Measurements from ENCODE around the gene BRAT1. TPM values are rescaled to one million over a fixed set of nuclear protein-coding genes. Genes with fewer than 3 reads are reported as not detected.
A peak's percentile ranks its signal among the peaks of the same experiment; 100 is the strongest.

The BRAT1 gene
- total RNA-seq, 6 experiments from 2014 or later = 11.1 to 25.9 (median 14.8) TPM

DNA sequence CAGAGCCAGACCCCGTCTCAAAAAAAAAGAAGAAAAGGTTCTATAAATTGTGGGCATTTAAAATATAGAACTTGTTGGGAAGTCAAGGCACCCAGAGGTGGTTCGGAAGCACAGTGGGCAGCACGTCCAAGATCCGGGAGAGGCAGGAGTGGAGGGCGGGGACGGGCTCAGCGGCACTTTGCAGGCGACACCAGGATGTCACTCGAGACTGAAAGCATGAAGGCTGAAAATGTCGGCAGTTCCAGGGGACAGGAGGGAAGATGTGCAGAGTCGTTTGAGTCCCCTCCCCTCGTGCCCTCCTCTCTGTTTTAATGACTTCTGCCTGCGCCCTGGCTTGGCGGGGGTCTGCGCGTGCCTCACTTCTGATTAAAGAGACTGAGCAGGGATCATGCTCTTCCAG, 34.0 kb upstream of the BRAT1 start:
- no peak for ATAC-seq
- no peaks in the 10 kb centered on the region for H3K9me3 ChIP-seq
- intact Hi-C loops (cut with DNase I) = no loop called here
- no peak overlapping the region for H3K27ac ChIP-seq
- H3K27me3 ChIP-seq = no peaks in the 10 kb centered on the region
- no peak for TF ChIP-seq POLR2A (IDR thresholded peaks at IDR 0.05)
- TF ChIP-seq, protein P1, sequence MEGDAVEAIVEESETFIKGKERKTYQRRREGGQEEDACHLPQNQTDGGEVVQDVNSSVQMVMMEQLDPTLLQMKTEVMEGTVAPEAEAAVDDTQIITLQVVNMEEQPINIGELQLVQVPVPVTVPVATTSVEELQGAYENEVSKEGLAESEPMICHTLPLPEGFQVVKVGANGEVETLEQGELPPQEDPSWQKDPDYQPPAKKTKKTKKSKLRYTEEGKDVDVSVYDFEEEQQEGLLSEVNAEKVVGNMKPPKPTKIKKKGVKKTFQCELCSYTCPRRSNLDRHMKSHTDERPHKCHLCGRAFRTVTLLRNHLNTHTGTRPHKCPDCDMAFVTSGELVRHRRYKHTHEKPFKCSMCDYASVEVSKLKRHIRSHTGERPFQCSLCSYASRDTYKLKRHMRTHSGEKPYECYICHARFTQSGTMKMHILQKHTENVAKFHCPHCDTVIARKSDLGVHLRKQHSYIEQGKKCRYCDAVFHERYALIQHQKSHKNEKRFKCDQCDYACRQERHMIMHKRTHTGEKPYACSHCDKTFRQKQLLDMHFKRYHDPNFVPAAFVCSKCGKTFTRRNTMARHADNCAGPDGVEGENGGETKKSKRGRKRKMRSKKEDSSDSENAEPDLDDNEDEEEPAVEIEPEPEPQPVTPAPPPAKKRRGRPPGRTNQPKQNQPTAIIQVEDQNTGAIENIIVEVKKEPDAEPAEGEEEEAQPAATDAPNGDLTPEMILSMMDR (IDR thresholded peaks at IDR 0.05) = no peak
- no peak overlapping the region for H3K4me3 ChIP-seq
- peaks cover 0 to 18% (median 1%) of the 10 kb centered on the region in 4 donors for H3K36me3 ChIP-seq
- H3K4me1 ChIP-seq = no peaks in the 10 kb centered on the region
- WGBS (ENCODE audit: insufficient coverage, low coverage, low lambda C conversion rate, missing lambda C conversion rate) = 98% methylated on average over 8 of the region's 16 CpGs
- no peak for DNase-seq

DNA sequence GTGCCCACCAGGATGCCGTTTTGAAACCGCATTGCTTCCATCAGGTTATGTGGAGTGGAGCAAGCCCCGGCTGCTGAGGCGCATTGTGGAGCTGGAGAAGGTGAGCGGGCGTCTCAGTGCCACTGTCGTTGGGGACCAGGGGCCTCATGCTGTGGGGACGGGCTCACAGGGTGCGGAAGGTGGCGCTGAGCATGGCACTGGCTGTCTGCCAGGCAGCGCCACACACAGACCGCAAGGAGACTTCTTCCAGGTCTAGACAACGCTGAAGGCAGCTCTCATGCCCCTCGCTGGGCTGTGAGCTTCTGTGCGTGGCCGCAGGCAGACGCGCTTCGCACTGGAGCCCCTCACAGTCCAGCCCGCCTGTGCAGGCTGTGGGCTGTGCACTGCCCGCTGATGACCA, 32.5 kb upstream of the BRAT1 start:
- Histone ChIP-seq H3K4me3 (no peak overlapping the region), H3K36me3 (peaks cover 0 to 10% (median 1%) of the 10 kb centered on the region in 4 donors), H3K4me1 (no peaks in the 10 kb centered on the region), H3K9me3 (no peaks in the 10 kb centered on the region), H3K27ac (no peak overlapping the region), H3K27me3 (no peaks in the 10 kb centered on the region)
- WGBS (ENCODE audit: insufficient coverage, low coverage, low lambda C conversion rate, missing lambda C conversion rate) = no CpG with 5 or more reads among the region's 21 CpGs
- peak in 1 of 4 donors; percentile 8 for ATAC-seq
- TF ChIP-seq POLR2A (IDR thresholded peaks at IDR 0.05) = no peak
- TF ChIP-seq, protein P1 (IDR thresholded peaks at IDR 0.05) = no peak
- intact Hi-C loops (cut with DNase I) = no loop called here
- DNase-seq = no peak

DNA sequence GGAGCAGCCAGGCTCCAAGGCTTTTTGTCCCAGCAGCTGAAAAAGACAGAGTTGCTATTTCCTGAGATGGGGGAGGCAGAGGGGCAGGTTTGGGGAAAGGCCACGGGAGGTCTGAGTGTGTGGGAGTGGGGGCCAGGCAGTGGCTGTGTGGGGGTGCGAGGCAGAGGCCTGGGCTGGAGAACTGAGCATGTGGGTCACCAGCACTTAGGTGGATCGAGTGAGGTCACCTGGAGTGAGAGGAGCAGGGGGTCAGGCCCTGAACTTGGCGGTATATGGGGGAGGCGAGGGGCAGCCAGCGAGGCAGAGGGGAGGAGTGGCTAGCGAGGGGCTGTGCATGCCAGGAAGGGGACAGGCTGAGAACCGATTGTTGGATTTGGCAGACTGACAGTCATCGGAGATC, 31.8 kb upstream of the BRAT1 start:
- no peak for DNase-seq
- TF ChIP-seq POLR2A (IDR thresholded peaks at IDR 0.05) = no peak
- TF ChIP-seq, protein P1 (IDR thresholded peaks at IDR 0.05) = no peak
- H3K36me3 ChIP-seq = peaks cover 0 to 9% (median 1%) of the 10 kb centered on the region in 4 donors

DNA sequence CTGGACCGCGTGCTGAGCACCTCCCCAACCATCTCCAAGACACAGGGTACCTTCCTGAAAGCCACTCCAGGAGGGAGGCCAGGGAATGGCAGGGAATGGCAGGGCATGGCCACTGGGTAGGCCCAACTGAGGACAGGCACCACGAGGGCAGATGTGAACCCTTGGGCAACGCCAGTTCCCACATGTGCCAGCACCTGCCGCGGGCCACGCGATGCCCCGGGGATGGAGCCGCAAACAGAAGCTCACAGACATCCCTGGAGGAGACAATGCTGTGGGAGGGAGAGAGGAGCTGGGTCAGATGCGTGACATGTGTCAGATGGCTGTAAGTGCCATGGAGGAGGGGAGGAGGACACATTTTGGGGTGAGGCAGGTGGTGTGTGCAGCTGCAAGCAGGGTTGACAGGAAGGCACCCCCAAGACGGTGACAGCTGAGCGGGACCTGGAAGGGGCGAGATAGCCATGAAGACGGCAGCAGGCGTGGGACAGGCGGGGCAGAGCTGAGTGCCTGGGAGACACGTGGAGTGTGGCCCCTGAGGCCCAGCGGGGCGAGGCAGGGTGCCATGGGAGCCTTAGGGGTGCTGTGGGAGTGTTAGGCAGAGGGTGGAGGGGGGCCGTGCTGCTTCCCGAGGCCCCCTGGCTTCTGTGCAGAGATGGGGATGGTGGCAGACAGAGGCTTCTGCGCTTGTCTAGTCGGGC, 31.1 kb upstream of the BRAT1 start:
- 93% methylated on average over 20 of the region's 24 CpGs for WGBS (ENCODE audit: insufficient coverage, low coverage, low lambda C conversion rate, missing lambda C conversion rate)
- Histone ChIP-seq H3K4me3 (no peak overlapping the region), H3K9me3 (no peaks in the 10 kb centered on the region), H3K36me3 (peaks cover 0 to 9% (median 1%) of the 10 kb centered on the region in 4 donors), H3K27ac (no peak overlapping the region), H3K27me3 (no peaks in the 10 kb centered on the region), H3K4me1 (no peaks in the 10 kb centered on the region)
- TF ChIP-seq, protein P1 (IDR thresholded peaks at IDR 0.05) = no peak
- no peak for TF ChIP-seq POLR2A (IDR thresholded peaks at IDR 0.05)
- peak in 1 of 4 donors; percentile 19 for ATAC-seq
- intact Hi-C loops (cut with DNase I) = no loop called here
- no peak for DNase-seq

More for the DNA sequence above, 31.8 kb upstream of the BRAT1 start:
- Histone ChIP-seq H3K4me1 (no peaks in the 10 kb centered on the region), H3K27me3 (no peaks in the 10 kb centered on the region), H3K4me3 (no peak overlapping the region), H3K27ac (no peak overlapping the region), H3K9me3 (no peaks in the 10 kb centered on the region)
- WGBS (ENCODE audit: insufficient coverage, low coverage, low lambda C conversion rate, missing lambda C conversion rate) = 89% methylated on average over 9 of the region's 9 CpGs
- ATAC-seq = peak in 2 of 4 donors; percentile 10 to 23
- intact Hi-C loops (cut with DNase I) = no loop called here
